Transverse colon (tissue), 4 donors: Measurements from ENCODE around the gene PDE4D. TPM values are rescaled to one million over a fixed set of nuclear protein-coding genes. Genes with fewer than 3 reads are reported as not detected.
A peak's percentile ranks its signal among the peaks of the same experiment; 100 is the strongest.

Source experiments
- DNase-seq: peaks from one replicate; pipeline ENCODE4 v3.0.0-alpha.2; 2019
- H3K27ac ChIP-seq, 4 donors: fragments of 200-600 bp; sonication (generic); 2 replicates each; pipeline ENCODE4 v1.5.1; 2016 to 2018; ENCODE audit warnings: inconsistent platforms in 4 of 4
- H3K27me3 ChIP-seq: fragments of 200-600 bp; sonication (generic); 2 replicates; pipeline ENCODE4 v1.5.1; 2017; ENCODE audit warnings: inconsistent platforms
- H3K36me3 ChIP-seq, 4 donors: fragments of 200-600 bp; sonication (generic); 2 replicates each; pipeline ENCODE4 v1.5.1; 2017 to 2019; ENCODE audit warnings: inconsistent platforms in 4 of 4
- H3K4me1 ChIP-seq, 4 donors: fragments of 200-600 bp; sonication (generic); 2 replicates each; pipeline ENCODE4 v1.5.1; 2017 to 2020; ENCODE audit warnings: inconsistent platforms in 4 of 4
- H3K4me3 ChIP-seq, 4 donors: fragments of 200-600 bp; sonication (generic); 1 replicate in 1 of 4; 2 replicates in 3 of 4; pipeline versions ENCODE4 v1.5.1 to v1.6.1; 2017 to 2019; ENCODE audit warnings: inconsistent platforms in 4 of 4
- H3K9me3 ChIP-seq, 2 donors: fragments of 200-600 bp; sonication (generic); 2 replicates each; pipeline ENCODE4 v1.5.1; 2017 to 2019; ENCODE audit warnings: inconsistent platforms in 2 of 2
- CTCF ChIP-seq, 5 experiments: fragments of 200-600 bp in 3 of 5; fragments of 450-650 bp in 2 of 5; sonication (generic) in 3 of 5; IDR thresholded peaks; 1 replicate in 2 of 5; 2 replicates in 3 of 5; pipeline ENCODE4 v1.5.1; 2016 to 2017; ENCODE audit warnings: antibody characterized with exemption in 5 of 5, inconsistent platforms in 3 of 5, mild to moderate bottlenecking in 2 of 5, moderate library complexity in 1 of 5
- EP300 ChIP-seq: sonication (generic); formaldehyde crosslinking; IDR thresholded peaks from one replicate; pipeline ENCODE4 v1.6.1; 2017; ENCODE audit warnings: antibody characterized with exemption, low read depth
- POLR2A ChIP-seq: fragments of 450-650 bp; IDR thresholded peaks from one replicate; pipeline ENCODE4 v1.6.1; 2016; ENCODE audit warnings: antibody characterized with exemption, mild to moderate bottlenecking, moderate library complexity
- POLR2AphosphoS5 ChIP-seq, 3 donors: sonication (generic); formaldehyde crosslinking; IDR thresholded peaks; one replicate each; pipeline ENCODE4 v1.6.1; 2016; ENCODE audit warnings: antibody characterized with exemption in 3 of 3
- WGBS, 2 donors: methylation state at CpG; one replicate each; pipeline ENCODE4 v1.1.5; 2018; ENCODE audit warnings: low coverage in 1 of 2; 5-methylcytosine and 5-hydroxymethylcytosine counted together
- in situ Hi-C, 4 donors: fragments of 200-750 bp; cut with MboI; loops; one replicate each; pipeline versions ENCODE4 v1.15.0 to v1.15.1; 2017; ENCODE audit warnings: low sequenced_read_pairs in 3 of 4, low pct_ligation_motif_present in 1 of 4, low pct_unique_long_range_greater_than_20kb in 1 of 4
- intact Hi-C: fragments of 100-400 bp; cut with DNase I; formaldehyde crosslinking; loops from one replicate; pipeline ENCODE4 v1.15.1; 2023; ENCODE audit warnings: low total_unique reads
- total RNA-seq, 4 donors: library from RNA; depleted of rRNA; stranded (reverse); fragments of >200 nt; gene quantifications; one replicate each; pipeline ENCODE4 v1.1.0, GENCODE V29; 2016

Gene PDE4D
- total RNA-seq, 4 donors from 2014 or later, result 47.0 to 302 (median 73.6) TPM

GRCh38 chr5:59460368-59461153, 433.0 kb downstream of the PDE4D start:
- no peak for DNase-seq
- WGBS, 2 donors, result 67 to 73% methylated on average over 2 to 4 of the region's 4 CpGs
- in situ Hi-C loops, result no loop called here

GRCh38 chr5:59458966-59459729, 434.4 kb downstream of the PDE4D start:
- WGBS, 2 donors, result 77 to 78% methylated on average over 3 of the region's 3 CpGs
- no peak overlapping the region for H3K4me3 ChIP-seq
- no peaks in the 10 kb centered on the region for H3K36me3 ChIP-seq
- H3K27ac ChIP-seq, result no peak overlapping the region
- TF ChIP-seq EP300, result no peak
- TF ChIP-seq CTCF (IDR thresholded peaks at IDR 0.05), result no peak
- TF ChIP-seq POLR2AphosphoS5 (IDR thresholded peaks at IDR 0.05), result no peak
- TF ChIP-seq POLR2A, result no peak
- in situ Hi-C loops (no loop called here), intact Hi-C loops (no loop called here)
- no peak for DNase-seq
- no peaks in the 10 kb centered on the region for H3K27me3 ChIP-seq
- H3K9me3 ChIP-seq, result no peaks in the 10 kb centered on the region
- H3K4me1 ChIP-seq, result no peaks in the 10 kb centered on the region

More at GRCh38 chr5:59460368-59461153, 433.0 kb downstream of the PDE4D start:
- Histone ChIP-seq H3K4me1 (no peaks in the 10 kb centered on the region), H3K36me3 (no peaks in the 10 kb centered on the region), H3K9me3 (no peaks in the 10 kb centered on the region), H3K27me3 (no peaks in the 10 kb centered on the region), H3K4me3 (no peak overlapping the region), H3K27ac (no peak overlapping the region)
- TF ChIP-seq EP300, result no peak
- intact Hi-C loops, result no loop called here

GRCh38 chr5:59458321-59458720, 435.2 kb downstream of the PDE4D start:
- no peak for DNase-seq
- Histone ChIP-seq H3K9me3 (no peaks in the 10 kb centered on the region), H3K36me3 (no peaks in the 10 kb centered on the region), H3K27ac (no peak overlapping the region), H3K4me3 (no peak overlapping the region), H3K27me3 (no peaks in the 10 kb centered on the region), H3K4me1 (no peaks in the 10 kb centered on the region)
- WGBS, 2 donors, result 72 to 73% methylated on average over 4 of the region's 4 CpGs
- in situ Hi-C loops (no loop called here), intact Hi-C loops (no loop called here)
- TF ChIP-seq POLR2AphosphoS5 (IDR thresholded peaks at IDR 0.05) (no peak), POLR2A (no peak), EP300 (no peak), CTCF (IDR thresholded peaks at IDR 0.05) (no peak)

GRCh38 chr5:59449905-59450644, 443.5 kb downstream of the PDE4D start:
- no peak for DNase-seq
- no peak overlapping the region for H3K4me3 ChIP-seq
- no peaks in the 10 kb centered on the region for H3K27me3 ChIP-seq
- TF ChIP-seq EP300 (no peak), CTCF (IDR thresholded peaks at IDR 0.05) (peak in 3 of 5 experiments; percentile 15 to 25 (median 16))
- H3K4me1 ChIP-seq, result no peaks in the 10 kb centered on the region
- WGBS, 2 donors, result 84 to 91% methylated on average over 3 of the region's 3 CpGs
- in situ Hi-C loops (no loop called here), intact Hi-C loops (no loop called here)
- H3K36me3 ChIP-seq, result no peaks in the 10 kb centered on the region
- H3K27ac ChIP-seq, result no peak overlapping the region
- no peaks in the 10 kb centered on the region for H3K9me3 ChIP-seq
